AG09309 (cell line): ENCODE measurements around the gene DNAH10.

ENCODE experiments used
- DNase-seq: peaks from one replicate; pipeline ENCODE4 v3.0.0-alpha.2; 2010; ENCODE audit warnings: low read depth
- H3K4me3 ChIP-seq: 2 replicates; pipeline ENCODE4 v1.5.1; 2011; ENCODE audit warnings: mild to moderate bottlenecking, low read depth, low read length, moderate library complexity; ENCODE audit not compliant: control insufficient read depth
- CTCF ChIP-seq: IDR thresholded peaks from 2 replicates; pipeline ENCODE4 v1.5.1; 2011; ENCODE audit warnings: mild to moderate bottlenecking, low read depth, low read length, inconsistent platforms; ENCODE audit not compliant: insufficient read depth, control insufficient read depth; ENCODE audit errors: missing control alignments

DNAH10 gene

DNA sequence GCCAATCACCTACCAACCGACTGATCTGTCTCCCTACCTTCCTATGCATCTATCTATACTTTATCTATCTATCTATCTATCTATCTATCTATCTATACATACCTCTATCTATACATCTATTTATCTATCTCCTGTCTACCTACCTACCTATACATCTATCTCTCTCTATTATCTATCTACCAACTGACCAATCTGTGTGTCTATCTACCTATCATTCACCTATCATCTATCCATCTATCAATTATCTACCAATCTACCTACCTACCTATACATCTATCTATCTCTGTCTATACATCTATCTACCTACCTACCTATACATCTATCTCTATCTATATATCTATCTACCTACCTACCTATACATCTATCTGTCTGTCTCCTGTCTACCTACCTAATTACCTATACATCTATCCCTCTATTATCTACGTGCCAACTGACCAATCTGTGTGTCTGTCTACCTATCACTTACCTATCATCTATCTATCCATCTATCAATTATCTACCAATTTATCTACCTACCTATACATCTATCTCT, 3.5 kb downstream of the DNAH10 start:
- no peak overlapping the region for H3K4me3 ChIP-seq
- no peak for TF ChIP-seq CTCF
- no peak for DNase-seq

GRCh38 chr12:123767613-123768012, 5.5 kb downstream of the DNAH10 start:
- DNase-seq = no peak
- no peak overlapping the region for H3K4me3 ChIP-seq
- no peak for TF ChIP-seq CTCF

DNA sequence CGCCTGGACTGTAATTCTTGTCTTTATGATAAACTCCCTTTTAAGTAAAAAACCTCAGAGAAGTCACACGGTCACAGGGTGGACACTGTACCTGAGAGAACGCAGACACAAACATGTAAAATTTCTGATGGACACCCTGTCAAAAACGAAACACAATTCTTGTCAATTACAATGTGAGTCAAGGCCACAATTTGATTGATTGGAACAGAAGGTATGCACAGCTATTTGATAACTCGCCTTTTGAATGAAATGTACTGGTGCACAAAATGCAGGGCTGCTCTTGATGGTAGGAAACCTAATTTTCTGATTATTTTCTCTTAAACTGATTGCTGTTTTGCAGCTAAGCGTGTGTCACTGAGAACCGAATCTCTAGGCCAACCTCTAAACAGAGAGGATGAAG, 9.2 kb downstream of the DNAH10 start:
- DNase-seq = no peak
- TF ChIP-seq CTCF = no peak
- H3K4me3 ChIP-seq = no peak overlapping the region

DNA sequence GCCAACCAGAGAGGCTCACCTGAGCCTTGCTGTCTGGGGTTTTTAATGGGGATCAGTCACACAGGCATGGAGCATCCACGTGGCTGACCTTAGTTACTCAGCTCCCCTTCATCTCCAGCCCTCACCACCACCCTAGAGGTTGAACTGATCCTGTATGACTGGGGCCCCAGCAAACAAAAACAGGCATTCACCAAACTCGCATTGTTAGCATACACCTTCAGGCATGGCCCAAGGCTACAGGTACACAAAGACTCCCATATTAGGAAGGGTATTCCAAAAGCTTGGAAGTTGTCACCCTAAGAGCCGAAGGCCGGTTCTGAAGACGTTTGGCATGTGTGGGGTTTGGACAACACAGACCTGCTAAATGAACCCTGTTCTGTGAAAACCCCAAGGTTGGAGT, 10.0 kb downstream of the DNAH10 start:
- no peak for DNase-seq
- no peak for TF ChIP-seq CTCF
- H3K4me3 ChIP-seq = no peak overlapping the region

DNA sequence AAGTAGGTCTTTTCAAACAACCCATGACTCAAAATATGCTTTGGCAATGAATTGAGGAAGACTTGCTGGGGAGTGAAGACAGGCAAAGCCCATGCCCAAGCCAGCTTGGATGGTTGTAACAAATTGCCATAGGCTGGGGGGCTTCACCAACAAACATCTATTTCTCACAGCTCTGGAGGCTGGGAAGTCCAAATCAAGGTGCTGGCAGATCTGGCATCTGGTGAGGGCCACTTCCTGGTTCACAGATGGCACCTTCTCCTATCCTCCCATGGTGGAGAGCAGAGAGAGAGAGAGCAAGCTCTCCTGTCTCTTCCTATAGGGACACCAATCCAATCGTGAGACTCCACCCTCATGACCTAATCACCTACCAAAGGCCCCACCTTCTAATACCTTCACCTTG, 11.3 kb downstream of the DNAH10 start:
- no peak for TF ChIP-seq CTCF
- H3K4me3 ChIP-seq = no peak overlapping the region

GRCh38 chr12:123779551-123779950, 17.4 kb downstream of the DNAH10 start:
- TF ChIP-seq CTCF = no peak
- H3K4me3 ChIP-seq = no peak overlapping the region
- DNase-seq = no peak

More for the DNA sequence above, 11.3 kb downstream of the DNAH10 start:
- no peak for DNase-seq

DNA sequence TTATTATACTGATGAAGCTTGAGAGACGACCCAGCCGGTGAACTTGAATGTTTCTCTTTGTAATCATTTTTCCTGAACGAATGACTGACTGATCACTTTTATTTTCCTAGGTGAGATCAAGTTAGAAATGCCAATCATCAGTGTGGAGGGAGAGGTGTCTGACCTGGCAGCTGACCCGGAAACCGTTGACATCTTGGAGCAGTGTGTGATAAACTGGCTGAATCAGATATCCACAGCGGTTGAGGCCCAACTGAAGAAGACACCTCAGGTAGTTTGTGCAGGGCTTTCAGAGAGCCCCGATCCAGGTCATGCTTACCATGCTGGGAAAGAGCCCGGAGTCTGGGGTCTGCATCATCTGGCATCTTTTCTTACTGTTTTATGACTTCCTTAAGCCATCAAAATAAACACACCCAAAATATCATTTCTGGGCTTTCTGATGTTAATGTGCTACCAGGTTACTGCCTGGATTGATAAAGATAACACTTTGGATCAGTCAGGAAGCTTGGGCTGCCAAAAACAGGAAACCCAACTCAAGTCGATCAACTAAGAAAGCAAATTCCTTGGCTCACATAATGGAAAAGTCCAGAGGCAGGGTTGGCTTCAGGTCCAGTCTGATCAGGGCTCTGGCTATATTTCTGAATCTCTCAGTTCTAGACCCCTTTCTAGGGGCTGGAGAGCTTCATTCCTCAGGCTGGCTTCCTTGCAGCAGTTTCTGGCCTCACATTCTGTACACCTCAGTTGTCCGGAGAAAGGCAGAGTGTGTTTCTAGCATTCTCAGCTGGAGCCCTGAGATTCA, 21.1 kb downstream of the DNAH10 start:
- no peak overlapping the region for H3K4me3 ChIP-seq
- TF ChIP-seq CTCF = no peak
- DNase-seq = no peak
